ENCODE results near the gene MYO16.
"Not testable (repeated sequence)": the region's sequence is repeated elsewhere in the genome, so short reads cannot be mapped to it uniquely, and the experiment has no call there.

Gene MYO16

DNA sequence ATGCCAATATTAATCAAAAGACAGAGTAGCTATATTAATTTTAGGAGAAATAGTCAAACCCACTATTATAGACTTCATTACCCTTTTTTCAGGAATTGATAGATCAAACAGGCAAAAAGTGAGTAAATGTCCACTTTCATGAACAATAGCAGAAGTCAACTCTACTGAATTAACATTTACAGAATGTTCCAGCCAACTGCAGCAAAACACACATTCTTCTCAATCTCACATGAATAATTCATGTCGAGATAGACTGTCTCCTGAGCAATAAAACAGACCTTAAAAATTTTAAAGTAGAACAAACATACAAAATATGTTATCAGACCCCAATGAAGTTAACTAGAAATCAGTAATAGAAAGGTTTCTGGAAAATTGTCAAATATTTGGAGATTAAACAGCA is 118.4 kb downstream of the MYO16 start:
- DNase-seq, result no peak

DNA sequence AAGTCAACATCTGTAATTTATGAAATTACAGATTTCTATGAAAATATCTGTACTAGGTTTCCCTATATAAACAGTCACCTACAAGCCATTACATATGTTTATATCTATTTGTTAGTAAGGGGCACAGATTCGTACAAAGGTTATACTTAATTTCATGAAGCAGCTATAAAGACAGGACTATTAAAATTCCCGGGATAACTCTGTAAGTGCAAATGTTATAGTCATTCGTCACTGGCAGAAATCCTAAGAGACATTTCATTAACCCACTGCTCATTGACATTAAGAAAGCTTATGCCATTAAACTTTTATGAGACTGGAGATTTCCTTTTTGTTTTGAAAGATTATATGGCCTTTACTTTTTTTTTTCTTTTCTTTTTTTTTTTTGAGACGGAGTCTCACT is 122.9 kb downstream of the MYO16 start:
- no peak for DNase-seq

DNA sequence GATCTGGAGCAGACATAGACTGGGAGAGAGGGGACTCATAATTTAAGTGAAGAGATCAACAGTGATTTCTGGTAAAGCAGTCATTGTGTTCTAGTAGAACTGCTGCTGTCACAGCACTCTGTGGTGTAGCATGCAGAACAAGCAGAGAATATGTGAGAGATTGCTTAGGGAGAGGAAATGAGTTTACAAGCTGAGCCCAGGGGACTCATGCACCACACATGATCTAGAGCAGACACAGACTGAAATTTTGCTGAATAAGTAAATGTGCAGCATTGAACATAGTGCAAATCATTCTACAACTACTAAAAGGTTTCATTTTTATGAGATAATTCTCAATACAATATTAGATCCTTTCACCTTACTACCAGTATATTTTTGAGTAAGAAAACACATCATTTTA is 125.7 kb downstream of the MYO16 start:
- no peak for DNase-seq

DNA sequence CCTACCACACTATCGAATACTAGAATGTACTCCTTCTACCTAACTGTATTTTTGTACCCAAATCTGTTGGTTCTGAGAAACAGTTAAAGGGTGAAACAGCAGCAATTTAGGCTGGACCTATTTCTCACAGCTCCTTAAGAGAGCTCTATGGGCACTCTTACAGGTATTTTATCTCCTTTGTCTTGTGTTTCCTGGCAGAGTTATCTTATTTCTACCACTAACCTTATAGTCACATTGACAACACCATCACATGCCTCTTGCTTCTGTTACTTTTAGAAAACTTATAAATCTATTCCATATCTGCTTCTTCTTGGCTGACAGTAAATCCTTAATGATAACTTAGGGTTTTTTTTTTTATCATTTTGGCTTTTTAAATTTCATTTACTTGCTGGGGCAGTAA is 130.7 kb downstream of the MYO16 start:
- no peak for DNase-seq

DNA sequence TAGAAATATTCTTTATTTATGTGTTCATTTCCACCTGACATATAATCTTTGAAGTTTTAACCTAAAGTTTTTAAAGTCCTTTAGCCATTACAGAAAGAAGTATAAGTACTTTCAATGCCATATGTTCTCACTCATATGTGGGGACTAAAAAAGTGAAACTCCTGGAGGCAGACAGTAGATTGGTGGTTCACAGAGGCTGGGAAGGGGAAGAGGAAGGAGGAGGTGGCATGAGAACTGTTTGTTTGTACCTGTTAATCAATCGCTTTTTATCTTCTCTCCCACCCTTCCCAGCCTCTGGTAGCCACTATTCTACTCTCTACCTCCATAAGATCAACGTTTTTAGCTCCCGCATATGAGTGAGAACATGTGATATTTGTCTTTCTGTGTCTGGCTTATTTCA is 131.1 kb downstream of the MYO16 start:
- DNase-seq, result no peak

DNA sequence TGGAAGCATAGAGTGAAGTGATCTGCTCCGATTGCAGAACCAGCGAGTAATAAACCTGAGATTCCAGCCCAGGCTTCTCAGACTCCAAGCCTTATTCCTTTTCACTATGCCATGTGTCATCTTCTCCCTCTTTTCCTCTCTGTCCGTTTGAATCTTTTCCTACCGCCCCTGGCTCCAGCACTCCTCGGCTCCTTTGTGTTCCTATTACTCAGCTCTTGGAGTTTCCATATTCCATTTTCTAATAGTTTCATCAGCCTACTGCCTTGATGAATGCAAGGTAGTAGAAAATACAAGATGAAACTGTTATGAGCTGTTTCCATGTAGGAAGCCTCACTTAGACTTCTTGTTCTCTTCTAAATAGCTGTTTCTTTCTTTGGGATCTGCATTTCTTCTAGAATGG is 138.6 kb downstream of the MYO16 start:
- DNase-seq, result no peak

DNA sequence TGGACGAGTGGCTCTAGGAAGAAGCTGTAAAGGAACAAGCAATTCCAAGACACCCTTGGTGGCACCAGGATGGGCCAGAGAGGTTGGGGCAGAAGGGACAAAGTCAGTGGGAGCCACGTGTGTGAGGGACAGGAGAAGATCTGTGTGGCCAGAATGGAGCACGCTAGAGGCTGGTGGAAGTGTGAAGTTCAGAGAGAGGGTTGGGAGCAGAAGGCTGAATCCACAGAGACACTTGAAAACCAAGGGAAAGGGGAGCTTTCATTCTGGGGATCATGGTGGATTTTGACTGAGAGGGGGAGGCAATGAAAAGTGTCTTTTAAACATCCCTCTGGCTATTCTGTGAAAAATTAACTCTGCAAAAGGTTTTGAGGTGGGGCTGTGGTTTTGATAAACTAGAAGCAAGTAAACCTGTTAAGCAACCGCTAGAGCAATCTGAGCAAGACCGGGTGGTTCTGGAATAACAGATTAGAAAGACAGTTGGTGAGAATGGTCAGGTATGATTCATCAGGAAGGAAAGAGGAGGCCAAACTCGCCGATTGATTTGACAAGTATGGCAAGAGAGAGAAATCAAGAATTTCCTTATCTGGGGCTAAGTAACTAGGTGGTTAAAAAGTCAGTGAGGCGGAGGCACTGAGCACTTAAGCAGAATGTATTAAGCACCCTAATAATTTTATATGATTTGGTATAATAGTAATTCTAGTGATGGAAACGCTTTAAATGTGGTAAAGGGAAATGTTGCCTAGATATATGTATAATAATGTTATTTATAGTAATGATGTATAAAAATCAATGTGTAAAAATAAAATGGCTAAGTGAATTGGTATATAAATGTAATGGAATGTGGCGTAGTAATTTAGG is 140.0 kb downstream of the MYO16 start:
- DNase-seq, result no peak

DNA sequence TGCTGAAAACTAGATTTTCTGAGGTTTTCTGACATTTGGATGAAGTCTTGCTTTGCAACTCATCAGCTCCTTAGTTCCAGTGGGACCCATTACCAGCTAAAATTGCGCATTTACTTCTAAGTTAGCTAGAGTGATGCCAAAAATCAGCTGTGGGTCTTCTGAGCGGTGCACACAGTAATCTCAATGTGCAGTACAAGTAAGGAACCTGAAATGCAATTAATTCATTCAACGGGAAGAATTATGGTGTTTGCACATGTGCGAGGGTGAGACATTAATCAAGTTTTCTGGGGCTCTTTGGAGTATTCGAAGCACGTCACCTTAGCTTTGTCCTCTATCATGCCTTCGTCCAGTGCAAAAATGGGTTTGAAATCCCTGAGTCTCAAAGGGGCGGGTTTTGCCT is 146.2 kb downstream of the MYO16 start:
- no peak for DNase-seq

DNA sequence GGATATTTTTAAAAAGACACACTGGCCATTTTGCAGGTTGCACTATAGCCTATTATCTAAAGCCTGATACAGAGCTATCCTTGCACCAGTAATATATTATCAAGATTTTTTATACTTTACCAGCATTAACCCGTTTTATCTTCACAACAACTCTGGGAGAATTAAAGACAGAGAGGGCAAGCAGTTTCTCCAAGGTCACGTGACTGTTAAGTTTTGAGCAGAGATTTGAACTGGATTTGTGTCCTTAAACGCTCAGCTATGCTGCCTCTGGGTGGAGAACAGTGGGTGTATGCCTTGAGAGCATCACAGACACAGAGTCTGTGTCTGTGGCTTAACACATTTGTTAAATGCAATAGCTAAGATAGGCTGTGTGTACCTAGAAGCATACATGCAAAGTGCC is 147.2 kb downstream of the MYO16 start:
- no peak for DNase-seq

DNA sequence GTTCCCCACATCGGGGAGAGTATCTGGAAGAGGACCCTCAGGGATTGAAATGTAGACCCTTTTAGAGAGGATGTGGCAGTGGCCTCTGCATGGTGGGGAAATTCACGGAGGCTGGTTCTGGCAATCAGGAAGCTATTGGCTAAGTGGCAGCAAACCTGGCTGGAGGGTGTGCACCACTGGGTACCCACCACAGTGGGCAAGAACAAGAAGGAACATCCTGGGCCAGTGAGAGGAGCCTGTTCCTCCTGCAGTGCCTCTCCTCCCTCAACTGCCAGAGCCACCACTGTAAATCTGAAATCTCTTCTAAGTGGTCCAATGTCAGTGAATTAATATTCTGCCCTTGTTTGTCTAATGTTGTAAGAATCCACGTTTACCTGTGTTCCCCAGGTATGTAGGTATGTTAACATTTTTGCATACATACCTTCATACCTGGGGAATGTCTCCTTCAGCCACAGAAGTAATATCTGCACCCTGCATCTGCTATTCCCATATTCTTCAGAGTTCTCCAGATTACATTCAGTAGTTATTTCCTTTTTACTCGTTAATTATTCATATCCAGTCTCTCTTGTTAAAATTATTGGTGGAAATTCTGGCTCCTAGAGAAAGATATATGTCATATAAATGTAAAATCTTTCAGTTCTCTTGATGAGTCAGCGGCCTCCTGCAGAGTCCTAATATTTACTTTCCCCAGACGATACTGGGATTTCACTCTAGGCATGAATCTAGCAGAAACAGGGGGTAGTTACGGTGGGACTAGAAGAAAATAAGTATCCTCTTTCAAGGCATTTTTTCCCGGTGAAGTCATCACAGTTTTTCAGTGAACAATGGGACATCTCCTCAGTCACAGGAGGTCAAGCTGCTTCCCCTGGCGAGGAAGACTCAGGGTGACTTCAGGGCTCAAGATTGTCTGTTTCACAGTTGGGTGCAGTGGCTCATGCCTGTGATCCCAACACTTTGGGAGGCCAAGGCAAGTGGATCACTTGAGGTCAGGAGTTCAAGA is 148.3 kb downstream of the MYO16 start:
- no peak for DNase-seq

DNA sequence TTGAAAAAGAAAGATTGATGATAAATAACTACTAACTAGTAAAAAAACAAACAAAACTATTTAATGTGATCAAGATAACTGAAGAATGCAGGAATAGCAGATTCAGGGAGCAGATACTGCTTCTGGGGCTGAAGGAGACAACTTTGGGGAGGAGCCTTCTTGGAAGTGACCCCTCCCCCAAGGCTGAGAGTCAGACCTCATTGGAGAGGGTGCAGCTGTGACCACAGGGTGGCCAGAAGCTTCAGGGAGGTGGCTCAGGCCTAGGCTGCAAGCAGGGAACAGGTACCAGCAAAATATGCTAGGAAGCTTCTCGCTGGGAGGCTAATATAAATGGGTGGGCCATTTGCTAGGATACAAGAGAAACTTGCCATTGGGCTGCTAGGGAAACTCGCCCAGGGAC is 149.9 kb downstream of the MYO16 start:
- no peak for DNase-seq

DNA sequence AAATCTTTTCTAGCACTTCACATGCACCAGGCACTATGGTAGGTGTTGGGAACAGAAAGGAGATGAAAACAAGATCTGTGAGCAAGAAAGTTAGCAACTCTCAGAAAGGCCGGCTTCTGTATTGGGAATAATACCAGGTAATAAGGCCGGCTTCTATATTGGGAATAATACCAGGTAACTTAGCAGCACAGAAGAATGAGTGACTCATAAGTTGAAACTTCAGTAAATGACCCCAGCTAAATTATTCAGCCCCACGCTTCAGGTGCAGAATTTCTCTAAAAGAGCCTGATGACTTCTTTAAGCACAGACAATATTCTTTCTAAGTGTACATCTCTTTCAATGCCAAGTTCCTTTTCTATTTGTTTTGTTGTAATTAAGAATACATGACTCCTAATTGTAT is 151.3 kb downstream of the MYO16 start:
- no peak for DNase-seq

DNA sequence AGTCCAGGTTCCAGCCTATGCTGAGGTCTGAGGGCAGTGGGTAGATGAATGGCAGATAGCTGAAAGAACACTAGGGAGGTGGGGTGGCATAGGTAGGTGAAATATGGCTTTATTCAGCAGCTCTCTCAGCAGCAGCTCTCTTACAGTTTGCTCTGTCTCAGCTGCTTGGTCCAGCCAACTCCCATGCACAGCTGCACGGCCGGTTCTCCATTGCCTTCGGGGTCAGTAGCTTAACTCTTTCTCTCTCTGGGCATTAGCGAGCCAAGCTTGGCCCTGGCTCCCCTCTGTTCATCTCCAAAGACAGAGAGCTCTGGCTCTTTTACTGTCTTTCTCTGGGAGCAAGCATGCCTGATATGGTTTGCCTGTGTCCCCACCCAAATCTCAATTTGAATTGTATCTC is 151.9 kb downstream of the MYO16 start:
- DNase-seq, result no peak

DNA sequence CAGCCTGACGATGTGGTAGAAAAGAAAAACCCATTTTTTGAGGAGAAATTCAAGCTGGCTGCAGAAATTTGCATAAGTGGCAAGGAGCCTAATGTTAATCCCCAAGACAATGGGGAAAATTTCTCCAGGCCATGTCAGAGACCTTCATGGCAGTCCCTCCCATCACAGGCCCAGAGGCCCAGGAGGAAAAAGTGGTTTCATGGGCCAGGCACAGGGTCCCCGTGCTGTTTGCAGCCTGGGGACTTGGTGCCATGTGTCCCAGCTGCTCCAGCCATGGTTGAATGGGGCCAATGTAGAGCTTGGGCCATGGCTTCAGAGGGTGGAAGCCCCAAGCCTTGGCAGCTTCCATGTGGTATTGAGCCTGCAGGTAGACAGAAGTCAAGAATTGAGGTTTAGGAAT is 153.1 kb downstream of the MYO16 start:
- DNase-seq, result not testable (repeated sequence)

DNA sequence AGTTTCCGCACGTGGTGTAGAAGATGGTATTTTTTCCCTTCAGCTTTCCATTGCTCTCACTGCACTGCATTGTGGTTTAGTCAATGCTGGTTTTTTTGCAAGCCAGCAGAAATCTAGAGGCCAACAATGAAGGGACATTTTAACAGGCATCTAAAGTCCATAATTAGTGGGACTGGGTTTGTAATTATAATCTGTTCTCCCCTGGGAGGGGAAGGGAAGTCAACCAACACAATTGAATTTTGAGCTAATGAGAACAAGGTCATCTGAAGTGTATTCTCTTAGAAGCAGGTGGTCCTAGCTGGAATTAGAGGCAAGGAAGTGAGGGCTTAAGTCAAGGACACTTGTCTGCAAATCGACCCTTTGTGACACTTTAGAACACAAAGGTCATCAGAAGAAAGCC is 156.4 kb downstream of the MYO16 start:
- no peak for DNase-seq

DNA sequence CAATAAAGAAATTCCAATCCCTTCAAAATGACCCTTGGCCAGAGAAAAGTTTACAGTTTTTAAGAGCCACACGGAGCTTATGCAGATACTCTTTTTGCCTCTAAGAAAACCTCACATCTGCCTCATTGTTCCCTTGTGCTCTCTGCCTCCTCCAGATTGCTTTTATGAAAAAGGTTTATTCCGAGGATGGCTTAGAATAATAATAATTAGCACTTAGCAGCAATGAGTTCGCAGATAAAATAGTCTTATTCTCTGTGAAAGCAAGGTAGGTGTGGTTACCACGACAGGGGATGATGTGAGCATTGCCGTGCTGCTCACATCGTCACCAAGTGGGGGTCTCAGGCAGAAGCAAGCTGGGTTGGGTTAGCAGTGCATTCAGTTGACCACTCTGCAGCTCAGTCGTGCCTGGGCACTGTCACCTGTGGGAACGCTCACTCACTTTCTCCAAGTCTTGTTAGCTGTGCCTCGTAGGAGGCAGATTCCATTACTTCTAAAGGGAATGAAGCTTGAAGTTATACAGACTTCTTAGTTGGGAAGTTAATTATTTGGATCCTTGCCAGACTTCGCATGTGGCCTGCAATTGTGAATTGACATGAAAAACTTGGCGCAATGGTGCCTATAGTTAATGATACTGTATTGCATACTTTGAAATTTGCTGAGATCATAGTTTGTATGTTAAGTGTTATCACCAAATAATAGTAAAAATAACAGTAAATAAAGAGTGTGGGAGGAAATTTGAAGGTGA is 157.2 kb downstream of the MYO16 start:
- DNase-seq, result no peak

DNA sequence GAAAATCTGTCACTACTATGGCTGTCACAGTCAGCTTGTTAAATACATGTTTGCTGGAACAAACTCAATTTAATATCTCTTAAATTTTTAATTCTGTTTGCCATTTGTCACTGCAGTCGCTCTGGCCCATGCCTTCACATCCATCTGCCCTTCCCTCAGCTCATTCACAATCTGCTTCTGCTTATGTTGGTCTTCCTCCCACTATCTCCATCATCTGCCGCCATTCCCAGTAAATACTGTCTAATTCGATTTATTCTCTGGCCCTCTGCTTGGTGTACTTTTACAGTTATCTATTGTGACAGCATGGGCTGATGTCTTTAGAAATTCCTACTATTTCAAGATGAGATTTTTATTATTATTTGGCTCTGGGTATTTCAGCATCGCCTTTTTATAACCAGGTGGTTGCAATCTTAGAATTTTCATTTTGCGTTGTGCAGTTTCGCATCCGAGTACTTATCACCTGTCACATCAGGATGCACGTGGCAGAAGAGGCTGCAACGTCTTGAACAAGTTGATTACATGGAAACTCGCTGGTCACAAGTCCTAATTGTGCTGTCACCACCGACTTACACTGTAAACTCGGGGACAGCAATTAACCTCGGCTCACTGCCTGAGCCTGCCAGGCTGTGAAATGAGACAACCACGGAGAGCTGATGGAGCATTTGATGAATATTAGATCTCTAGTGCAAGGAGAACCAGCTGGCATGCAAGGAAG is 158.4 kb downstream of the MYO16 start:
- no peak for DNase-seq

DNA sequence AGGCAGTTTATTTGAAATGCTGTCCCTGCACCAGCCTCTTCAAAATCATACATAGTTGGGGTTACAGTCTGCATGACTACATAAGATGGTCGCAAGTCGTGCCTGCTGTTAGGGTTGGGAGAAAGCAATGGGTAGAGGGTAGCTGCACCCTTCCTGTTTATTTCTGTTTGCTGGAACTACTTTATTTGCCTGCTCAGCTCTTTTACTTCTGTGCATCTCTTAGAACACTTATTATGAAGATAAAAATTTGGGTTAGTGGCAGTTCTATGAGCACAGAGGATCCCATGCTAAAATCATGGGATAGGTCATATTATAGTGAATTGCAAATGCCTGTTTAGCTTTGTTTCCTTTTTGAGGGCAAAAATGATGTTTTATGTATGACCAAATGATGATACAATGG is 160.1 kb downstream of the MYO16 start:
- no peak for DNase-seq

DNA sequence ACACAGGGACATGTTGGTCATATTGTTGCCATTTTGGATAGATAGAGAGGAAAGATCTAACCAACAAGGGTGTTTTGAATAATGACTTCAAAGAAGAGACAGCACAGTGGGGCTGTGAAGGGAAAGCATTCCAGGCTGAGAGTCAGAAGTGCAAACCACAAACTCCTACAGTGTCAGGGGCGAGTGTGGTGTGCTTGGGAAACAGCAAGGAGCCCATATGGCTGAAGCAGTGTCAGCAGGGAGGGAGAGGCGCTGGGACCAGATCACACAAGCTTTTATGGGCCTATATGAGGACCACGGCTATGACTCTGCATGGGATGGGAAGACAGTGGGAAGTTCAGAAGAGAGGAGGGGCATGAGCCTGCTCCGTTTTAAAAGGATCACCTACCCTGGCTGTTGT is 166.4 kb downstream of the MYO16 start:
- no peak for DNase-seq

DNA sequence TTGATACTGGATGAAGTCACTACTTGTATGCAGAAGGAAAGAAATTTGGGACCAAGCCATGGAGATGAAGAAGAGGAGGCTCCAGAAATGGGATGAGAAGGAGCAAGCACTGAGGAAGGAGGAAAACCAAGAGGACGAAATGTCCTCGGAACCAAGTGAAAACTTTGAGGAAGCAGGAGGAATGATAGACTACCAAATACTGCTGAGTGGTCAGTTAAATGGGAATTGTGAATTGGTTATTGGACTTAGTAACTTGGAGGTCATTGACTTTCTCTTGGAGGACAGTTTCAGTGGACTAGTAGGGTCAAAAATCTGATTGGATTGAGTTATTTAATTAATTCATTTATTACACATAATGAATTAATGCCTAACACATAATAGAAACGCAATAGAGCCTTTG is 167.9 kb downstream of the MYO16 start:
- DNase-seq, result no peak

DNA sequence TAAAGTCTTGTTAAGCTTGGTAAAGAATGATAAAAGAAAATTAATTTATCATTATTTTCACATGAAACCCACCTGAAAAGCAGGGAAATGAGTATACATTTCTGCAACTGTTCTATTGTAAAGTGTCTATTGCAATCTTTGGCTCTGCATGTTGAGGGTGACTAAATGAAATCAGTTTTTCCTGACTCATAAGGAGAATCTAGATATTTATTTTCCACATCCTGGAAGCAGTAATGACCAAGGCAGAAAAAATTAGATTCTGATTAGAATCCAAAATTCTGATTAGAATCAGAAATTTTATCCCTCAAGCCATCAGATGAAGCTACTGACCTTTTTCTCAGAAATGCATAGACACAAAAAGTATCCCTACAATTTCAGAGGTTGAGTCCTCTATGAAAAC is 178.4 kb downstream of the MYO16 start:
- DNase-seq, result no peak

DNA sequence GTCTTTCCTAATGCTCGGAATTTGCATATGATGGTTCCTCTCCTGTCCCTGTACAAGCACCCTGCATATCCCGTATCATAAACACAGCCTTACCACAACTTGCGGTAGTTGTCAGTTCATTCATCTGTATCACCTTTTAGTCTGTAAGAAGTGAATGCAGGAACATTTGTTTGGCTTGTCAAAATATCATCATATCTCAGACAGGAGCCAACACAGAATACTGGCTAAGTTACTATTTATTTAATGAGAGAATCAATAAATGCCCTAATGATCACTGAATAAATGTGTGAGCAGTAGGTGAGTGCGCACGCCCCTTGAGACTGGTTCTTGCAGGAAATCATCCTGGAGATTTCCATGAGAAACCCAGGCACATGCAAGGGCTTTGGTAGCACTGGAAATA is 182.8 kb downstream of the MYO16 start:
- DNase-seq, result no peak

DNA sequence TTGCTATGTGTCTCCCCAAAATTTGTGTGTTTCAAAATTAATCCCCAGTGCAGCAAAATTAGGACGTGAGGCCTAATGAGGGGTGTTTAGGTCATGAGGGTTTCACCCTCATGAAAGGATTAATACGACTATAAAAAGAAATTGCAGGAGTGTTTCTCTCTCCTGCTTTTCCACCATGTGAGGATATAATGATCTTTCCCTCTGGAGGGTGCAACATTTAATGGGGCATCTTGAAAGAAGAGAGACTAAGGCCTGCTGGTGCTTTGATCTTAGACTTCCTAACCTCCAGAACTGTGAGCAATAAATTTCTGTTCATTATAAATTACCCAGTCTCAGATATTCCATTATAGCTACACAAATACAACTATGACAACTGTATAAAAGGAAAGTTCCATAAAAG is 183.2 kb downstream of the MYO16 start:
- no peak for DNase-seq

Measured in bone marrow (tissue), 2 donors.